ENCODE measurements around the gene RIPOR1.
"Not testable (repeated sequence)": the region's sequence is repeated elsewhere in the genome, so short reads cannot be mapped to it uniquely, and the experiment has no call there.

RIPOR1 gene, protein sequence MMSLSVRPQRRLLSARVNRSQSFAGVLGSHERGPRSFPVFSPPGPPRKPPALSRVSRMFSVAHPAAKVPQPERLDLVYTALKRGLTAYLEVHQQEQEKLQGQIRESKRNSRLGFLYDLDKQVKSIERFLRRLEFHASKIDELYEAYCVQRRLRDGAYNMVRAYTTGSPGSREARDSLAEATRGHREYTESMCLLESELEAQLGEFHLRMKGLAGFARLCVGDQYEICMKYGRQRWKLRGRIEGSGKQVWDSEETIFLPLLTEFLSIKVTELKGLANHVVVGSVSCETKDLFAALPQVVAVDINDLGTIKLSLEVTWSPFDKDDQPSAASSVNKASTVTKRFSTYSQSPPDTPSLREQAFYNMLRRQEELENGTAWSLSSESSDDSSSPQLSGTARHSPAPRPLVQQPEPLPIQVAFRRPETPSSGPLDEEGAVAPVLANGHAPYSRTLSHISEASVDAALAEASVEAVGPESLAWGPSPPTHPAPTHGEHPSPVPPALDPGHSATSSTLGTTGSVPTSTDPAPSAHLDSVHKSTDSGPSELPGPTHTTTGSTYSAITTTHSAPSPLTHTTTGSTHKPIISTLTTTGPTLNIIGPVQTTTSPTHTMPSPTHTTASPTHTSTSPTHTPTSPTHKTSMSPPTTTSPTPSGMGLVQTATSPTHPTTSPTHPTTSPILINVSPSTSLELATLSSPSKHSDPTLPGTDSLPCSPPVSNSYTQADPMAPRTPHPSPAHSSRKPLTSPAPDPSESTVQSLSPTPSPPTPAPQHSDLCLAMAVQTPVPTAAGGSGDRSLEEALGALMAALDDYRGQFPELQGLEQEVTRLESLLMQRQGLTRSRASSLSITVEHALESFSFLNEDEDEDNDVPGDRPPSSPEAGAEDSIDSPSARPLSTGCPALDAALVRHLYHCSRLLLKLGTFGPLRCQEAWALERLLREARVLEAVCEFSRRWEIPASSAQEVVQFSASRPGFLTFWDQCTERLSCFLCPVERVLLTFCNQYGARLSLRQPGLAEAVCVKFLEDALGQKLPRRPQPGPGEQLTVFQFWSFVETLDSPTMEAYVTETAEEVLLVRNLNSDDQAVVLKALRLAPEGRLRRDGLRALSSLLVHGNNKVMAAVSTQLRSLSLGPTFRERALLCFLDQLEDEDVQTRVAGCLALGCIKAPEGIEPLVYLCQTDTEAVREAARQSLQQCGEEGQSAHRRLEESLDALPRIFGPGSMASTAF

DNA sequence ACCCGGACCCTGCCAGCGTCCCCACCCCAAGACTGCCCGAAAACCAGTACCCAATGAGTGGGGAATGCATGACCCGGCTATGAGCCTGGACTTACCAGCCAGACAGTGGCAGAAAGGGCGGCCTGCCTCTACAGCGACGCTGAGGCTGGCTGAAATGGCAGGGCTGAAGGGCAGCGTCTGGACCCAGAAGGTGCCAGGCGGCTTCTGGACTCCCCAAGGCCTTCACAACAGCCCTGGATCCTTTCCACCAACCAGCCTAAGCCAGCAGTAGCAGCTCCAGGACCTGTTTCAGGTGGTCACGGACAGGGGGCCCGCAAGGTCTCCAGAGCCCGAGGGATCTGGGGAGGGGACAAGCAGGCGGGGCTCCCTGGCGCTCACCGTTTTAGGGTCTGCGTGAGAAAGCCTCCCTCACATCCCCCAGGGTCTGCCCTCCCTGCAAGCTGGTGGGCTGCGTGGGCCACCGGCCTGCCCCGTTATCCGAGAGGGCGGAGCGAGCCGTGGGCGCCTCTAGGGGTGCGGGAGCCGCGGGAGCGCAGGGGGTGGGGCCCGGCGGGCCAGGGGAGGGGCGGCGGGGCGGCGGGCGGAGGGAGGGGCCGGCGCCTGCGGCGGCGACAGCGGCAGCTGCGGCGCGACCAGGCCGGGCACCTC, at the start of gene RIPOR1:
Gene RIPOR1, plus strand, starts transcription at position 608 of the 648 bp plus-strand sequence. CDS start 9,618 bp downstream, outside the sequence.
- DNase-seq: no peak

DNA sequence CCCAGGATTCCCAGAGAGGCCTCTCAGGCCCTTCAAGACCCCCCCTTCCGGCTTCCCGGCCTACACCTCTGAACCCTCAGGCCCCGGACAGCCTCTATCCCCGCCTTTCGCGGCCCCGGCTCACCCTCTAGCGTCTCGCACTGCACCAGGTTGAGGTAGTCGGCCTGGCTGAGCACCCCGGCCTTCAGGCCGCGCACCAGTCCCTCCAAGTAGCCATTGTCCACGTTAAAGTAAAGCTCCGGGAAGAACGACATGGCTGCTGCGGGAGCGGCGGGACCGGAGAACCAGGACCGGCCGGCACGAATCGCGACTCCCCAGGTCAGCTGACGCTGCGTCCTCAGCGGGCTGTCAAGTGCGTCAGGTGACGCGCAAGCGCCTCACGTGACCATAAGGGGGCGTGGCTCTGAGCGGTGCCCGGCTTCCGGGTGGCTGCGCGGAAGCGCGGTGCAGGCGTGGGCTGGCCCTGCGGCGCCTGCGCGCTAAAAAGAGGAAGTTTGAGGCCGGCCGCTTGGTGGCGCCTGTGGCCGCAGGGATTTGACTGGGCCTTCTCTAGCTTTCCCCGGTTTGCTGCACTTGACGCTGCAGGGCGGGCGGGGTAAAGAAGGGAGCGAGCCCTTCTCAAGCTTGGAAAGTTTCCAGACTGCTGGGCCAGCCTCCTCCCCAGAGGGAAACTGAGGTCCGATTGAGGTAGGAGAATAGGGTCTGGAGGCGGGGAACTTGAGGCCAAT, 47.6 kb upstream of the RIPOR1 start, which contains the start of gene ATP6V0D1:
Gene ATP6V0D1, minus strand, starts transcription at position 325 of the 728 bp plus-strand sequence. Its CDS starts 71 bp downstream, at position 254.
- DNase-seq: peak; percentile 98

DNA sequence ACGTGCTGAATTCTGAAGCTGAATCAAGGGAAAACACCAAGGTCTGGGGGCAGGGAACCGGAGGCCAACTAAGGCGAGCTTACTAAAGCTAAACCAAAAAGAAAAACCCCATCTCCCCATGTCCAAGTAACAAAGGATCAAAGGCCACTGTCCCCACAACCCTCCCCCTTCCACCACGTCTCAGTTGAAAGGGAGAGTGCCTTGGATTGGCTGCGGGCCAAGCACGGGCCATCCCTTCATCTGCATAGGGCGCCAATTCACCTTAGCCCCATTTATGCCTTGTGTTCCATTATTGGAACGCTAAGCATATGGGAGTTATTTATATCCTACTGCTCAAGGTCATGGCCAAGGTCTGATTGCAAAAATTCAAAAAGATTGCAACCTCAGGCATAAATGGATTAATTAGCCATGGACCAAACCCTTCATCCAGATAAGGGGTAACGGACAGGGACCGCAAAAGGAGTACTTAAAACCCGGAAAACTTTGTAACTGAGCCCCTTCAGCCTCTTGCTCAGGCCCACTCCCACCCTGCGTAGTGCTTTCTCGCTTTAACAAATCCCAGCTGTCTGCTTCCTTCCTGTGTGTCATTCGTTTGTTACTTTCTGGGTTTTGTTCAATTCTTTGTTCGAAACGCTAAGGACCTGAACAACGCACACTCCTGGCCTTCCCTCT, 46.9 kb upstream of the RIPOR1 start:
- DNase-seq: no peak

DNA sequence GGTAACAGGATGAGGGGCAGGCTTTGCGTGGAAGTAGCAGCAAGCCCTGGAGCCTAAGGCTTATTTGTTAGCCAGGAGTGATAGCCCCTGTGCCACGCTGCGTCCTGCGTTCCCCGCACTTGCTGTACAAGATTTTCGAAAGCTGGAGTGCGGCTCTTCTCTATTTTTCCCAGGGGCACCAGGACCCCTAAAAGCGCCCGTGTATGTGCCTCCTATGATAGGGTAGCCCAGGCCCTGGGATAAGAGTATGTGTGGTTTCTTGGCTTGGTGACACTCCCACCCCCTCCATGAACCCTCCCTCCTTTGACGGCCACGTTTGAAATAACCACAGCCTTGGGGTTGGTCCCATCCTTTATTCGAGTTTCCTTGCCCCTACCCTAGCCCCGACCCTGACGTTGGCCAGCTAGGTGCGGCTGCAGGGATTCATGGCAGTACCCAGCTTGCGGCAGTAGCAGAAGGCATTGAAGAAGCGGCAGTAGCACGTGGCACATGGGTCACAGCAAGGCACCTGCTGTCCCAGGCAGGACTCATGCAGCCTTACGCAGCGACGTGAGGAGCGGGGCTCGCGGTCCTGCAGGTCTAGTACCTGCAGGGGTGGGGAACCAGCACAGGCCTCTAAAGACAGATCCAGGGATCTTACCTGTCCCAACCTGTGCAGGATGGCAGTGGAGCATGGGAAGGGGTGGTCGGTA, 46.2 kb upstream of the RIPOR1 start:
- DNase-seq: no peak

DNA sequence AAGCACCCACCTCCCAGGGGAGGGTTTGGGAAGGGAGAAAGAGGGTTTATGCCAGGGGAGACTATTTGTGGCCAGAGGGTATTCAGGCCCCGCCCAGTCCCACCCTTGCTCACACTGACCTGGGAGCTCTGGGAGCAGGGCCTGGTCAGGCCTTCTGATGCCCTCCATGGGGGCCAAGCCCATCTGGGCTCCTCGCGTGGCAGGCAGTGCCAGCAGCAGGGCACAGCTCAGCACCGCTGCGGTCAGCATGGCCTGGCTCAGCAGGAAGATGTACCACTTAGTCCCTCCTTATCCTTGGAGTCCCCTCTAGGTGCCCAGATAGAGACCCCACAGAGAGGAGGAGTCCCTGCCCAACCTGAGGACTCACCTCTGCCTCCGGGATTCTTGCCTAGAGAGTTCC, 45.5 kb upstream of the RIPOR1 start, which contains the start of gene AGRP:
Gene AGRP, minus strand, starts transcription at position 398 of the 400 bp plus-strand sequence. Its CDS starts 149 bp downstream, at position 249.
- no peak for DNase-seq

DNA sequence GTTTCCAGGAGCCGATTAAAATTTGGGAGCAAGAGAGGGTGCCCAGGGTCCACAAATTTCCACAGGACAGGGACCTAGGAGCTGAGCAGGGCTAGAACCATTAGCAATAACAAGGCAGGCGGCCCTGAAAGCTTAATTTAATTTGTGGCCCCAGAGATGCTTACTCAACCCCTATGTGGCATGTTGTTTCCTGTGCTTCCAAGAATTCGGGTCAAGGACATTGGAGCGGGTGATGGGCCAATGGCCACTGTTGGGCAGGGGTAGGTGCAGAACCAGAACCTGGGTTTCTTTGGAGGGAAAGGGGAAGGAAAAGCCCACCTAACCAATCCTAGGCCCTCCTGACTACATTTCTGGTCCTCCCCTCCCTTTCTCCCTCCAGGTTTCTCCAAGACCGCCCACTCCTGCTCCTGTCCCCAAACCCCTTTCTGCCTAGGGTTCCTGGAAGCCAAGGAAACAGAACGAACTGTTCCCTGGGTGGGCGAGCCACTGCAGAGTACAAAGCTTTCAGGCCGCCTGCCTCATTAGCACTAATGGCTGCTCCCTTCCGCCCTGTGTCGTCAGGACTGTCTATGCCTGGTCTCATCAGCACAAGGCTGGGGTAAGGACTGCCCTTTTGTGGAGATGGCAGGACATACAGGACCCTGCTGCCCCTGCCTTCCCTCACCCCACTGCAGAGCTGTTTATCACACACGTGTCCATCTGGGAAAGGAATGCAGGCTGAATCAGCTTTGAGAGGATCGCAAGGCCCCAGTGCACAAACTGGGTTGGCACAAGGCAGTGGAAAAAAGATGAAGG, 44.7 kb upstream of the RIPOR1 start:
- no peak for DNase-seq

DNA sequence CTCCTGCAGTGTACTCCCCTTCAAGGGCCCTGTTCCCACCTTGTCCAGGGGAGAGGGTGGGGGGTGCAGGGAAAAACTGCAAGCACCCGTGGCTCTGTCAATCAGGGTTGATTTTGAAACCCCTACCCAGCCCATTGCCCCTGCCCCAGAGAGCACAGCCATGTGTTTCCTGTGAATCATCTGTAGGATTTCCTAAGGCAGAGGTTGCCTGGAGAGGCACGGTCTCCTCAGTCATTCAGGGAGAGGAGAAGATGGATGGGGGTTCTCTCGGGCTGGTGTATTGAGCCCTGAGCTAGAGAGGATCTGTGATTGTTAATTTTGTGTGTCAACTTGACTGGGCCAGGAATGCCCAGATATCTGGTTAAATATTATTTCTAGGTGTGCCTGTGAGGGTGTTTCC, 41.8 kb upstream of the RIPOR1 start:
- DNase-seq: no peak

DNA sequence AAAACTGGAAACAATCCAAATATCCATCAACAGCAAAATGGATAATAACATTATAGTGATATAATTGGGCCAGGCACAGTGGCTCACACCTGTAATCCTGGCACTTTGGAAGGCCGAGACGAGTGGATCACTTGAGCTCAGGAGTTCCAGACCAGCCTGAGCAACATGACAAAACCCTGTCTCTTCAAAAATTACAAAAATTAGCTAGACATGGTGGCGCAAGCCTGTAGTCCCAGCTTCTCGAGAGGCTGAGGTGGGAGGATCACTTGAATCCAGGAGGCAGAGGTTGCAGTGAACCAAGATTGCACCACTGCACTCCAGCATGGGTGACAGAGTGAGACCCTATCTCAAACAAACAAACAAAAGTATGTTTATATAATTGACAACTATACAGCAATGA, 41.1 kb upstream of the RIPOR1 start:
- not testable (repeated sequence) for DNase-seq

DNA sequence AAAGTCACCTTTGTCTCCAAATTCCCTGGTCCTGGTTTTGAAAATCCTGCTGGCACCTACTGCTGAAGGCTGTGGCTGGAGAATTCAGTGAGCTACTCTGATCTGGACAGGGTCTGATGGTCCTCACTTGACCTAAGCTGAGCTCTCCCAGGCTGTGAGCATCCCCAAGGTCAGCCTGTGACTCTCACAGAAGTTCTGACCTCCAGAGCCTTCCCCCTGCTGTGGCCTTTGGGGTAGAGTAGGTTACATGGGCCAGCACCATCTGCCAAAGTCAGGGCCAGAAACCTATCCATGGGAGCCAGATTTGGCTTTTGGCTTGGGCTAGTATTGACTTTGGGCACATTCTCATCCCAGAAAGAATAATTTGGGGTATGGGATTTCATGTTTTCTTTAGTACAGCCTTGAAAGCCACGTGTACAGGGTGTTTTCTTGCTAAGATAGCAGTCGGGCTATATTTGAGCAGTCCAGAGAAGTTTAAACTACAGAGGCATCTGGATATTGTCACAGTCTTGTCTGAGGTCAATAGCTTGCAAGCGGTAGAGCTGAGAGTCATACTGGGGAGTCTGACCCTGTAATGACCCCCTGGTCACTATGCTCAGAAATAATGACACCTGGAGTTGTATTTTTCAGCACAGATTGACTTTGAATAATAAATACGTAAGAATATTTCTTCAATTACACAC, 39.1 kb upstream of the RIPOR1 start:
- no peak for DNase-seq

DNA sequence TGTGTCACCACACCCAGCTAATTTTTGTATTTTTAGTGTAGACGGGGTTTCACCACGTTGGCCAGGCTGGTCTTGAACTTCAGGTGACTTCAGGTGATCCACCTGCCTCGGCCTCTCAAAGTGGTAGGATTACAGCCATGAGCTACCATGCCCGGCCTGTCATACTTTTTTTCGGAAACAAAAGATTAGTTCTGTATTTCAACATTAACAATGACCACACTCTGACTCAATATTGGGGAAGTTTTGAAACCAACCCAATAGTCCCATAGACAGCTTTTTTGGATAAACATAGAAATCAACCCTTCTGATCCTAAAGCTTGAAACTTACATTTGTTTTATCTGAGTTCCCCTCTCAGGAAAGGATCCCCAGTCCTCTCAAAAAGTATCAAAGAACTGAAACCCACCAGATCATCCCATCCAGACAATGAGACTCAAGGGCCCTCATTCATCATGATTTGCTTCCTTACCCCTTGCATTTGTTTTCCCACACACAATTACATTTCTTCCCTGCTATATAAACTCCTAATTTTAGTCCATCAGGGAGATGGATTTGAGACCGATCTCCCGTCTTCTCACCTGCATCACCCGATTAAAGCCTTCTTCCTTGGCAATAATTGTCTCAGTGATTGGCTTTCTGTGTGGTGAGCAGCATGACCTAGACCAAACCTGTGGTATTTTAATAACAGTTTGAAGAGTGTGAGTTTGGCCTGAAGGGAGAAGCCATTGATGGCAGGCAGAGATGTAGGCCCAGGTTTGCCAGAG, 38.1 kb upstream of the RIPOR1 start:
- DNase-seq: no peak

DNA sequence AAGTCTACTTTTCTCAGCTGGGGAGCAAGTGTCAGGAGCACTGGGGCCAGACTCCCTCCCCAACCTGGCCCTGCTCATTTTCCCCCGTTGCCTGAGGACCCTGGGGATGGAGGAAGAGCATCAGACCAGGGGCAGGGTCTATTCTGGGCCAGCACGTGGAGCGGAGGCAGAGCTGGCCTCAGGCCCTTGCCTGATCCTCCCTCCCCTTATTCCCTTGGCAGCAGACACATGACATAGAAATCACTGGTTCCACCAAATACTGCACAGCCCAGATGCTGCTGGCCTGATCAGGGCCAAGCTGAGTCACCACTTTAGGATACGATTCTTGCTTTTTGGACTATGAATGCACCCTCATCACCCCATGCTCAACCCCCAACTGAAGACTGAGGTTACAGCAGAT, 29.5 kb upstream of the RIPOR1 start:
- no peak for DNase-seq

DNA sequence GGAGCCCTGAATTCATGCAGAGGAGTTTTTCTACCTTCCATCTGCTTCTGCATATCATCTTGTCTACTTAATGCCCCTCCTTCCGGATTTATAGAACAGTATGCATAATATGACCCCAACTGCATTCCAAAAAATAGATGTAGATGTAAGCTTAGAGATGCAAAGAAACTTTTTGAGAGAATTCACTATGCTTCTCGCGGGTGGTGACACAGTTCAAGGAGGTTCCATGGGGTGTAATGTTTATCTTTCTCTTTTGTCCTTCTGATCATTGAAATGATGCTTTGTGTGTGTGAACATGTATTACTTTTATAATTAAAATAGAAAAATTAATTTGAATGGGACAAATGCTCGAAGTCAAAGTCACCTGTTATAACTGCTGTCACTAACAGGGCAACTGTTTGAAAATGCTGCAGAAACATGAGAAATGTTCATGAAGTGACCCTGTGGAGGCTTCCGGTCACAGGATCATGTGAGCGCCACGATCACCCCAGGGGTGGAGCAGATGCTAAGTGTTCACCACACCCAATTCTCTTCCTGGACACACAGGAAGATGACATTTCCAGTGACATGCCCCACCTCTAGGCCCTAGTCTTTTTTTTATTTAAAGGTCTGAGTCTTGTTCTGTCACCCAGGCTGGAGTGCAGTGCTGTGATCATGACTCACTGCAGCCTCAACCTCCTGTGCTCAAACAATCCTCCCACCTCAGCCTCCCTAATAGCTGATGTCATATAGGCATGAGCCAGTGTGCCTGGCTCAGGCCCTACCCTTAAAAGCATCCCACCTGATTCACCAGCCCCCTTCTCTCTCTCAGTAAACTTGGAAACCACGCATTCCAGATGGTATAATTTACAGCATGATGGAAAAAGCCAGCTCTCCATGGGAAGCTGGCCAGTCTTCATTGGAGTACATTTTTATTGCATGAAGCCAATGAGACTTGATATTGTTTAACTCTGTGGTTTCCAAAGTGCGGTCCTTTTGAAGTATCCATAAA, 24.3 kb upstream of the RIPOR1 start:
- DNase-seq: no peak

DNA sequence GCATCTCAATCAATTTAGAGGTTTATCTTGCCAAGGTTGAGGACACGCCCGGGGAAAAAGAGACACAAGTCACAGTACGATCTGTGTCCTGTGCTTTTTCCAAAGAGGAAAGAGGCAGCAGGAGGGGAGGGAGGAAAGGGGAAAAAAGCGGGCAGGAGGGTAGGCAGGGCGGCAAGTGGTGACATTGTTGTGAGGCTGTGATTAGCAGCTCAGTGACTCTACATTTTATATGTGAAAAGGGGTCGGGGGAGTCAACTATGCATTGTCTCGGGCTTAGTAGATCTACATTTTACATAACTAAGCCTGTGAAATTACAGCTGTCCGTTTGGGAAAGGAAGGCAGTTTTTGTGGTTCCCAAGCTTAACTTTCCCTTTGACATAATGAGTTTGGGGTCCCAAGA, 22.2 kb upstream of the RIPOR1 start:
- DNase-seq: no peak

DNA sequence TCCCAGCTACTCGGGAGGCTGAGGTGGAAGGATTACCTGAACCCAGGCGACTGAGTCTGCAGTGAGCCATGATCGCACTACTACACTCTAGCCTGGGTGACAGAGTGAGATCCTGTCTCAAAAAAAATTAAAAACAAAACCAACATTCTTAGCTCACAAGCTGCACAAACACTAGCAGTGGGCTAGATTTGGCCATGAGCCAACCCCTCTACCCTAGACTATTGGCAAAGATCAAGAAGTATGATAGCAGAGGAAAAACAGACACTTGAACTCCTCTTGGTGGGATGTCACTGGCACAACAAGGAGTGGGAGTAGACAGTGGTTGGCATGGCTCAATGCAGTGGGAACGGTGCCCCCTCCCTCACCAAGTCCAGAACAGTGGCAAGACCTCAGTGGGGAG, 19.6 kb upstream of the RIPOR1 start:
- DNase-seq: no peak

DNA sequence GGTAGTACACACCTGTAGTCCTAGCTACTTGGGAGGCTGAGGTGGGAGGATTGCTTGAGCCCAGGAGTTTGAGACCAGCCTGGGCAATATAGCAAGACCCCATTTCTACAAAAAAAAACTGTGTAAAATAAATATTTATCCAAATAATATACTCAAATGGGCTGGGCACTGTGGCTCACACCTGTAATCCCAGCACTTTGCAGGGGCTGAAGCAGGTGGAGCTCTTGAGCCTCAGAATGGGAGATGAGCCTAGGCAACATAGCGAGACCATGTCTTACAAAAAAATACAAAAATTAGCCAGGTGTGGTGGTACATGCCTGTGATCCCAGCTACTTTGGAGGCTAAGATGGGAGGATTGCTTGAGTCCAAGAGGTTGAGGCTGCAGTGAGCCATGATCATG, 14.7 kb upstream of the RIPOR1 start:
- DNase-seq: not testable (repeated sequence)

DNA sequence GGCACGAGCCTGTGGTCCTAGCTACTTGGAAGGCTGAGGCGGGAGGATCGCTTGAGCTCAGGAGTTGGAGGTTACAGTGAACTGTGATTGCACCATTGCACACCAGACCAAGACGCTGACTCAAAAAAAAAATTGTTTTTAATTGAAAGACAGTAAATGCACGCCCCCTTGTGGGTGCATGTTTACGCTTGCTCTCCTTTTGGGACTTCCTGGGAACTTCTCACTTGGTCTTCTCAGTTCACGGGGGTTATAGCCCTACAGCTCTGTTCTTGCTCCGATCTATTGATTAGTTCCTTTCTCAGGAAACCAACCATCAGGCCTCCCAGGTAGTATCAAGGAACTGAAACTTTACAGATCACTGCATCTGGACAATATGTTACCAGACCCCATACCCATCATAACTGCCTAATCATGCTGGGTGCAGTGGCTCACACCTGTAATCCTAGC, 14.2 kb upstream of the RIPOR1 start:
- no peak for DNase-seq

Data from left hindlimb (tissue), 1 donor.